ENCODE results near the gene R3HDML. TPM values are rescaled to one million over a fixed set of nuclear protein-coding genes. Genes with fewer than 3 reads are reported as not detected.
"Not testable (repeated sequence)": the region's sequence is repeated elsewhere in the genome, so short reads cannot be mapped to it uniquely, and the experiment has no call there.

Gene R3HDML
- total and polyA plus RNA-seq, 3 donors from 2014 or later, result 0.38 to 0.62 TPM; not detected in 1

- intact Hi-C loops (cut with DNase I; ENCODE audit: low total_unique reads), result no loop called here
- Histone ChIP-seq H3K36me3 (ENCODE audit: low read depth, missing control alignments) (no peaks in the 10 kb centered on the region), H3K27ac (no peak overlapping the region), H3K27me3 (no peaks in the 10 kb centered on the region), H3K4me3 (no peak overlapping the region), H3K9me3 (no peaks in the 10 kb centered on the region), H3K4me1 (no peaks in the 10 kb centered on the region)
- no peak for DNase-seq
- WGBS, 2 donors, result 59 to 61% methylated on average over 15 of the region's 15 CpGs
- TF ChIP-seq POLR2A (IDR thresholded peaks at IDR 0.05), result no peak
- TF ChIP-seq, protein P1, sequence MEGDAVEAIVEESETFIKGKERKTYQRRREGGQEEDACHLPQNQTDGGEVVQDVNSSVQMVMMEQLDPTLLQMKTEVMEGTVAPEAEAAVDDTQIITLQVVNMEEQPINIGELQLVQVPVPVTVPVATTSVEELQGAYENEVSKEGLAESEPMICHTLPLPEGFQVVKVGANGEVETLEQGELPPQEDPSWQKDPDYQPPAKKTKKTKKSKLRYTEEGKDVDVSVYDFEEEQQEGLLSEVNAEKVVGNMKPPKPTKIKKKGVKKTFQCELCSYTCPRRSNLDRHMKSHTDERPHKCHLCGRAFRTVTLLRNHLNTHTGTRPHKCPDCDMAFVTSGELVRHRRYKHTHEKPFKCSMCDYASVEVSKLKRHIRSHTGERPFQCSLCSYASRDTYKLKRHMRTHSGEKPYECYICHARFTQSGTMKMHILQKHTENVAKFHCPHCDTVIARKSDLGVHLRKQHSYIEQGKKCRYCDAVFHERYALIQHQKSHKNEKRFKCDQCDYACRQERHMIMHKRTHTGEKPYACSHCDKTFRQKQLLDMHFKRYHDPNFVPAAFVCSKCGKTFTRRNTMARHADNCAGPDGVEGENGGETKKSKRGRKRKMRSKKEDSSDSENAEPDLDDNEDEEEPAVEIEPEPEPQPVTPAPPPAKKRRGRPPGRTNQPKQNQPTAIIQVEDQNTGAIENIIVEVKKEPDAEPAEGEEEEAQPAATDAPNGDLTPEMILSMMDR (IDR thresholded peaks at IDR 0.05), result no peak
Measured at GRCh38 chr20:44336086-44336485, 757 bp upstream of the R3HDML start.

- intact Hi-C loops (cut with DNase I; ENCODE audit: low total_unique reads), result no loop called here
- 55 to 66% methylated on average over 6 of the region's 6 CpGs for WGBS, 2 donors
- no peaks in the 10 kb centered on the region for H3K4me1 ChIP-seq
- no peaks in the 10 kb centered on the region for H3K27me3 ChIP-seq
- H3K4me3 ChIP-seq, result no peak overlapping the region
- DNase-seq, result no peak
- H3K9me3 ChIP-seq, result no peaks in the 10 kb centered on the region
- TF ChIP-seq, protein P1 (IDR thresholded peaks at IDR 0.05), result no peak
- no peak for TF ChIP-seq POLR2A (IDR thresholded peaks at IDR 0.05)
- H3K27ac ChIP-seq, result no peak overlapping the region
- no peaks in the 10 kb centered on the region for H3K36me3 ChIP-seq (ENCODE audit: low read depth, missing control alignments)
Measured at GRCh38 chr20:44342248-44342647, 5.4 kb downstream of the R3HDML start.

GRCh38 chr20:44343162-44343675, 6.4 kb downstream of the R3HDML start:
- TF ChIP-seq, protein P1 (IDR thresholded peaks at IDR 0.05), result no peak
- H3K36me3 ChIP-seq (ENCODE audit: low read depth, missing control alignments), result no peaks in the 10 kb centered on the region
- H3K4me1 ChIP-seq, result no peaks in the 10 kb centered on the region
- H3K4me3 ChIP-seq, result no peak overlapping the region
- H3K27me3 ChIP-seq, result no peaks in the 10 kb centered on the region
- intact Hi-C loops (cut with DNase I; ENCODE audit: low total_unique reads), result no loop called here
- H3K9me3 ChIP-seq, result no peaks in the 10 kb centered on the region
- DNase-seq, result no peak
- H3K27ac ChIP-seq, result no peak overlapping the region
- 89 to 93% methylated on average over 12 of the region's 12 CpGs for WGBS, 2 donors

GRCh38 chr20:44344723-44345122, 7.9 kb downstream of the R3HDML start:
- Histone ChIP-seq H3K9me3 (no peaks in the 10 kb centered on the region), H3K27me3 (no peaks in the 10 kb centered on the region), H3K36me3 (ENCODE audit: low read depth, missing control alignments) (no peaks in the 10 kb centered on the region), H3K4me3 (no peak overlapping the region), H3K27ac (no peak overlapping the region), H3K4me1 (no peaks in the 10 kb centered on the region)
- no peak for TF ChIP-seq POLR2A (IDR thresholded peaks at IDR 0.05)
- TF ChIP-seq, protein P1 (IDR thresholded peaks at IDR 0.05), result no peak
- intact Hi-C loops (cut with DNase I; ENCODE audit: low total_unique reads), result no loop called here
- 85 to 87% methylated on average over 4 of the region's 4 CpGs for WGBS, 2 donors
- no peak for DNase-seq

- WGBS, 2 donors, result 93 to 94% methylated on average over 5 to 8 of the region's 8 CpGs
- no peaks in the 10 kb centered on the region for H3K4me1 ChIP-seq
- TF ChIP-seq POLR2A (IDR thresholded peaks at IDR 0.05), result no peak
- TF ChIP-seq, protein P1 (IDR thresholded peaks at IDR 0.05), result no peak
- H3K36me3 ChIP-seq (ENCODE audit: low read depth, missing control alignments), result no peaks in the 10 kb centered on the region
- intact Hi-C loops (cut with DNase I; ENCODE audit: low total_unique reads), result no loop called here
- H3K9me3 ChIP-seq, result no peaks in the 10 kb centered on the region
- H3K27ac ChIP-seq, result no peak overlapping the region
- DNase-seq, result no peak
- no peak overlapping the region for H3K4me3 ChIP-seq
- no peaks in the 10 kb centered on the region for H3K27me3 ChIP-seq
Measured at GRCh38 chr20:44345147-44345546, 8.3 kb downstream of the R3HDML start.

DNA sequence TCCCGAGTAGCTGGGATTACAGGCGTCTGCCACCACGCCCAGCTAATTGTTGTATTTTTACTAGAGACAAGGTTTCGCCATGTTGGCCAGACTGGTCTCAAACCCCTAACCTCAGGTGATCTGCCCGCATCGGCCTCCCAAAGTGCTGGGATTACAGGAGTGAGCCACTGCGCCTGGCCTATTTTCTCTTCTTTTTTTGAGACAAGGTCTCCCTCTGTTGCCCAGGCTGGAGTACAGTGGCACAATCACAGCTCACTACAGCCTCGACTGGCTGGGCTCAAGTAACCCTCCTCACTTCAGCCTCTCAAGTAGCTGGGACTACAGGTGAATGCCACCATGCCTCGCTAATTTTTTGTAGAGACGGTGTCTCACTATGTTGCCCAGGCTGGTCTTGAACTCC, 9.1 kb downstream of the R3HDML start:
- 94 to 96% methylated on average over 10 of the region's 10 CpGs for WGBS, 2 donors
- H3K36me3 ChIP-seq (ENCODE audit: low read depth, missing control alignments); H3K4me3 ChIP-seq; H3K27me3 ChIP-seq; DNase-seq; H3K27ac ChIP-seq; intact Hi-C loops (cut with DNase I; ENCODE audit: low total_unique reads); H3K4me1 ChIP-seq; H3K9me3 ChIP-seq: not testable (repeated sequence)
